B cell (primary cell): ENCODE measurements around the gene FBXO10. TPM values are rescaled to one million over a fixed set of nuclear protein-coding genes. Genes with fewer than 3 reads are reported as not detected.

ENCODE experiments used
- ATAC-seq: fragments of 200-7000 bp; cut with Tn5 transposase; one replicate; pipeline ENCODE4 v1.10.0; 2021; ENCODE audit warnings: low read depth, mild to moderate bottlenecking, moderate number of reproducible peaks, moderate library complexity
- CTCF ChIA-PET: fragments of 350-600 bp; sonication (Branson Sonifier 250); formaldehyde crosslinking; loops from one replicate; lab custom pipeline; 2021; ENCODE audit warnings: antibody characterized with exemption, inconsistent platforms; lab: Charles Lee
- POLR2A ChIA-PET: fragments of 350-600 bp; sonication (Branson Sonifier 250); formaldehyde crosslinking; loops from one replicate; lab custom pipeline; 2021; ENCODE audit warnings: antibody characterized with exemption; lab: Charles Lee
- DNase-seq: peaks from one replicate; pipeline ENCODE4 v3.0.0; 2013
- H2AFZ ChIP-seq: 2 replicates; pipeline ENCODE4 v1.6.1; 2012; ENCODE audit warnings: mild to moderate bottlenecking, low read depth, low read length; ENCODE audit not compliant: insufficient read depth, poor library complexity, severe bottlenecking
- H3K27ac ChIP-seq, 2 donors: 1 replicate in 1 of 2; 2 replicates in 1 of 2; pipeline ENCODE4 v1.5.1; 2012 to 2013; ENCODE audit warnings: low read length in 2 of 2, mild to moderate bottlenecking in 2 of 2, moderate library complexity in 1 of 2
- H3K27me3 ChIP-seq, 4 experiments: fragments of 200-600 bp in 1 of 4; sonication (generic) in 1 of 4; replicated peaks in 1 of 4; 1 replicate in 2 of 4; 2 replicates in 2 of 4; pipeline versions ENCODE4 v1.6.1 to v1.7.0; 2013 to 2016; ENCODE audit warnings: low read length in 3 of 4, mild to moderate bottlenecking in 2 of 4, mixed read lengths in 1 of 4, moderate library complexity in 1 of 4; ENCODE audit not compliant: insufficient read depth in 4 of 4, control insufficient read depth in 3 of 4; ENCODE audit errors: control extremely low read depth in 1 of 4
- H3K36me3 ChIP-seq, 2 experiments: replicated peaks in 1 of 2; 1 replicate in 1 of 2; 2 replicates in 1 of 2; pipeline versions ENCODE4 v1.6.1 to v1.7.1; 2013; ENCODE audit warnings: low read length in 1 of 2; ENCODE audit not compliant: insufficient read depth in 2 of 2, control insufficient read depth in 1 of 2; ENCODE audit errors: control extremely low read depth in 1 of 2, extremely low read depth in 1 of 2
- H3K4me1 ChIP-seq, 2 donors: fragments of 200-600 bp in 1 of 2; sonication (generic) in 1 of 2; 1 replicate in 1 of 2; 2 replicates in 1 of 2; pipeline versions ENCODE4 v1.5.1 to v1.6.1; 2013 to 2017; ENCODE audit warnings: low read length in 2 of 2; ENCODE audit not compliant: control insufficient read depth in 2 of 2, insufficient read depth in 2 of 2
- H3K4me2 ChIP-seq: replicated peaks from 2 replicates; pipeline ENCODE3; 2012; ENCODE audit warnings: mild to moderate bottlenecking, low read depth, low read length; ENCODE audit not compliant: poor library complexity, severe bottlenecking
- H3K4me3 ChIP-seq, 5 experiments: fragments of 200-600 bp in 1 of 5; sonication (generic) in 1 of 5; 1 replicate in 3 of 5; 2 replicates in 2 of 5; pipeline versions ENCODE4 v1.5.1 to v1.7.0; 2011 to 2016; ENCODE audit warnings: low read length in 4 of 5, mild to moderate bottlenecking in 4 of 5, low read depth in 2 of 5, control low read depth in 1 of 5, moderate library complexity in 1 of 5; ENCODE audit not compliant: insufficient read depth in 1 of 5; ENCODE audit errors: control extremely low read depth in 1 of 5, extremely low read depth in 1 of 5
- H3K79me2 ChIP-seq: fragments of 200-600 bp; sonication (generic); one replicate; pipeline ENCODE4 v1.6.0; 2016; ENCODE audit warnings: low read length; ENCODE audit not compliant: control insufficient read depth, insufficient read depth
- H3K9ac ChIP-seq: fragments of 200-600 bp; sonication (generic); 2 replicates; pipeline ENCODE4 v1.6.1; 2017; ENCODE audit warnings: mild to moderate bottlenecking, low read length, moderate library complexity
- H3K9me3 ChIP-seq, 3 donors: one replicate each; pipeline versions ENCODE4 v1.6.1 to v1.7.1; 2013; ENCODE audit warnings: low read length in 2 of 3; ENCODE audit not compliant: control insufficient read depth in 2 of 3, insufficient read depth in 1 of 3; ENCODE audit errors: control extremely low read depth in 1 of 3
- H4K20me1 ChIP-seq: 2 replicates; pipeline ENCODE4 v1.6.0; 2012; ENCODE audit warnings: mild to moderate bottlenecking, low read length; ENCODE audit not compliant: insufficient read depth, control insufficient read depth, poor library complexity, severe bottlenecking
- H3K27ac Mint-ChIP-seq: one replicate; pipeline ENCODE4 v1.8.0; 2021; ENCODE audit warnings: mixed read lengths
- H3K27me3 Mint-ChIP-seq: one replicate; pipeline ENCODE4 v1.8.0; 2021; ENCODE audit warnings: mixed read lengths
- H3K4me1 Mint-ChIP-seq: one replicate; pipeline ENCODE4 v1.8.0; 2021; ENCODE audit warnings: mixed read lengths
- H3K4me3 Mint-ChIP-seq: one replicate; pipeline ENCODE4 v1.8.0; 2021; ENCODE audit warnings: mixed read lengths
- H3K9me3 Mint-ChIP-seq: one replicate; pipeline ENCODE4 v1.8.0; 2022; ENCODE audit warnings: mixed read lengths; ENCODE audit not compliant: insufficient read depth
- CTCF ChIP-seq: fragments of 200-600 bp; IDR thresholded peaks from one replicate; pipeline ENCODE4 v1.8.0; 2022; ENCODE audit warnings: antibody characterized with exemption, mild to moderate bottlenecking
- EZH2 ChIP-seq: IDR thresholded peaks from 2 replicates; pipeline ENCODE4 v1.6.1; 2012; ENCODE audit warnings: borderline replicate concordance, low read depth, mild to moderate bottlenecking, moderate library complexity, low read length; ENCODE audit not compliant: insufficient read depth, poor library complexity, severe bottlenecking
- WGBS: methylation state at CpG from one replicate; pipeline ENCODE4 v1.1.5; 2013; ENCODE audit warnings: missing lambda C conversion rate; ENCODE audit not compliant: insufficient coverage; 5-methylcytosine and 5-hydroxymethylcytosine counted together
- intact Hi-C: fragments of 100-400 bp; cut with micrococcal nuclease; formaldehyde crosslinking; loops from one replicate; pipeline ENCODE4 v1.10.0; 2022
- polyA plus RNA-seq: library from polyadenylated mRNA; depleted of rRNA; stranded (reverse); fragments of >200 nt; gene quantifications from 2 replicates; pipeline ENCODE4 v1.2.3, GENCODE V29; 2012
- total RNA-seq, 2 donors: library from RNA; stranded (reverse); fragments of 120-200 nt in 1 of 2; gene quantifications; 1 replicate in 1 of 2; 2 replicates in 1 of 2; pipeline versions ENCODE4 v1.2.3 to v1.2.4, GENCODE V29; 2013 to 2022

Gene FBXO10
- total and polyA plus RNA-seq, 2 donors (not counting 1 experiment from before 2014, with no cell fraction given): 18.6 to 67.3 TPM

GRCh38 chr9:37582548-37583157 is 6.5 kb upstream of the FBXO10 start:
- POLR2A ChIA-PET: no interaction called here
- 96% methylated on average over 5 of the region's 6 CpGs for WGBS
- peak overlapping the region; percentile 57 for H3K27ac Mint-ChIP-seq
- Histone ChIP-seq H3K9ac (no peak overlapping the region), H3K4me3 (no peak overlapping the region), H3K4me2 (no peak overlapping the region), H3K27ac (no peak overlapping the region), H3K4me1 (no peaks in the 10 kb centered on the region), H3K9me3 (no peaks in the 10 kb centered on the region), H3K27me3 (no peaks in the 10 kb centered on the region), H2AFZ (no peak overlapping the region), H3K79me2 (peaks cover 12% of the 10 kb centered on the region), H3K36me3 (peaks cover 11 to 47% of the 10 kb centered on the region in 2 experiments), H4K20me1 (peaks cover 6% of the 10 kb centered on the region)
- no peaks in the 10 kb centered on the region for H3K27me3 Mint-ChIP-seq
- no peak for TF ChIP-seq EZH2
- peak; percentile 88 for TF ChIP-seq CTCF
- no peak overlapping the region for H3K4me3 Mint-ChIP-seq
- ATAC-seq (peak; percentile 56), DNase-seq (peak; percentile 60)
- peaks cover 25% of the 10 kb centered on the region for H3K4me1 Mint-ChIP-seq
- intact Hi-C loops: loop anchor here (1.0 kb wide), 1 partner anchor 10 kb away; the partner anchor contains the start of gene TOMM5
- no peaks in the 10 kb centered on the region for H3K9me3 Mint-ChIP-seq
- CTCF ChIA-PET: interaction anchor here (0.5 to 10.8 kb wide), 8 partner anchors 10 to 963 kb away, joined by 3 to 101 read pairs (median 4); partner anchors contain the start of gene TOMM5

GRCh38 chr9:37575511-37575914 is 667 bp downstream of the FBXO10 start:
- 0% methylated on average over 3 of the region's 5 CpGs for WGBS
- Histone ChIP-seq H3K9ac (peak overlapping the region; percentile 93), H3K36me3 (peaks cover 0 to 2% of the 10 kb centered on the region in 2 experiments), H3K27me3 (no peaks in the 10 kb centered on the region), H3K79me2 (peaks cover 29% of the 10 kb centered on the region), H3K9me3 (no peaks in the 10 kb centered on the region), H2AFZ (peak overlapping the region; percentile 83), H4K20me1 (no peaks in the 10 kb centered on the region), H3K4me1 (peaks cover 17 to 27% of the 10 kb centered on the region in 2 donors), H3K4me2 (peak overlapping the region; percentile 96), H3K27ac (peak overlapping the region; percentile 81 to 86), H3K4me3 (peak overlapping the region; percentile 64 to 95 (median 92))
- Mint-ChIP-seq H3K27me3 (no peaks in the 10 kb centered on the region), H3K27ac (peak overlapping the region; percentile 96), H3K4me3 (peak overlapping the region; percentile 98), H3K9me3 (no peaks in the 10 kb centered on the region), H3K4me1 (peaks cover 58% of the 10 kb centered on the region)
- POLR2A ChIA-PET: interaction anchor here (0.6 to 2.4 kb wide), 9 partner anchors 10 to 810 kb away, joined by 3 to 20 read pairs (median 5); partner anchors contain the start of genes POLR1E and TOMM5
- no peak for TF ChIP-seq CTCF
- no peak for TF ChIP-seq EZH2
- CTCF ChIA-PET: interaction anchor here (0.8 to 10.8 kb wide), 6 partner anchors 9 to 237 kb away, joined by 3 to 101 read pairs (median 3); partner anchors contain the start of gene TOMM5
- peak; percentile 76 for ATAC-seq
- peak; percentile 69 for DNase-seq
- intact Hi-C loops: loop anchor here (1.0 to 5.0 kb wide), 6 partner anchors 10 to 327 kb away; partner anchors contain the start of genes SLC25A51, TOMM5, TRMT10B and ZBTB5
